Neural progenitor cell (in vitro differentiated cells): ENCODE results near the gene YWHAH.

Source experiments
- CTCF ChIP-seq: fragments of 200-600 bp; sonication (generic); IDR thresholded peaks from 2 replicates; pipeline ENCODE4 v1.5.1; 2017; ENCODE audit warnings: antibody characterized with exemption, mild to moderate bottlenecking
- EZH2 ChIP-seq: fragments of 200-600 bp; sonication (generic); IDR thresholded peaks from 2 replicates; pipeline ENCODE4 v1.6.1; 2017; ENCODE audit warnings: antibody characterized with exemption, mild to moderate bottlenecking, moderate library complexity

DNA sequence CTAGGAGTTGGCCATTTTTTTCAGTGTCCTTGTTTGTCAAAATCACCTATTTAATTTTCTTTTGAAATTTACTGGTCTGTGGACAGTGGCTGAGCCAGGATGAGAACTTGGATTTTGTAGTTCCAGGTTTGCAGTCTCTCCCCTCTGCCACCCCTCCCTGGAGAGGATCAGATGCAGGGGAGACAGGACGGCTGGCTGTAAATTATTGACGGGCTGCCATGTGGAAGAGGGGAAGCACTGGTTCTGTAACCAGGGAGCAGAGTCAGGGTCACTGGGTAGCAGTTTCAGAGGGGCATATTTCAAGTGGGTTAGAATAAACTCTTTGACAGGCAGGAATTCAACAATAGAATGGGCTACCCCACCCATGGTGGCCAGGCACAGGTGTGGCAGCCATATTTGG is 20.6 kb upstream of the YWHAH start:
- TF ChIP-seq CTCF (no peak), EZH2 (no peak)
